GM18511 (cell line): ENCODE measurements around the gene HYAL3.

ENCODE experiments used
- ATAC-seq: cut with Tn5 transposase; IDR thresholded peaks from one replicate; pipeline ENCODE4 v1.9.1; 2021; ENCODE audit warnings: mild to moderate bottlenecking, moderate library complexity; ENCODE audit not compliant: unreplicated experiment

Gene HYAL3

GRCh38 chr3:50298836-50299637 lies at the start of gene HYAL3, which contains the start of gene NAA80:
TSS of gene HYAL3 (minus strand) at chr3:50299405. CDS start at chr3:50295602, 3,803 bp downstream.
TSS of gene NAA80 (minus strand) at chr3:50299405. CDS start at chr3:50297463, 1,942 bp downstream.
- ATAC-seq = peak; percentile 84

- ATAC-seq = no peak
These were observed 48.1 kb upstream of the HYAL3 start for GRCh38 chr3:50347187-50347813.

GRCh38 chr3:50345586-50346234 lies 46.5 kb upstream of the HYAL3 start, which contains the start of gene ZMYND10:
TSS of gene ZMYND10 (minus strand) at chr3:50345732. CDS start at chr3:50345579, 153 bp downstream.
- ATAC-seq = no peak

- no peak for ATAC-seq
These were observed 45.8 kb upstream of the HYAL3 start for GRCh38 chr3:50345008-50345407.

GRCh38 chr3:50342813-50343633 lies 43.8 kb upstream of the HYAL3 start:
- no peak for ATAC-seq

GRCh38 chr3:50341996-50342650 lies 42.9 kb upstream of the HYAL3 start:
- no peak for ATAC-seq

- no peak for ATAC-seq
These were observed 42.3 kb upstream of the HYAL3 start for GRCh38 chr3:50341537-50341936.

GRCh38 chr3:50340448-50341329 lies 41.5 kb upstream of the HYAL3 start, which contains the start of gene RASSF1:
TSS of gene RASSF1 (minus strand) at chr3:50340836. CDS start at chr3:50340805, 31 bp downstream.
- ATAC-seq = no peak

- ATAC-seq = no peak
These were observed 40.9 kb upstream of the HYAL3 start for GRCh38 chr3:50340147-50340447.

- ATAC-seq = no peak
These were observed 40.4 kb upstream of the HYAL3 start for GRCh38 chr3:50339485-50340146.

GRCh38 chr3:50338965-50339364 lies 39.8 kb upstream of the HYAL3 start:
- no peak for ATAC-seq

GRCh38 chr3:50337175-50337861 lies 38.1 kb upstream of the HYAL3 start:
- peak; percentile 79 for ATAC-seq

GRCh38 chr3:50336452-50337174 lies 37.4 kb upstream of the HYAL3 start:
- peak; percentile 35 for ATAC-seq

- no peak for ATAC-seq
These were observed 35.3 kb upstream of the HYAL3 start for GRCh38 chr3:50334339-50335075.

GRCh38 chr3:50333744-50334328 lies 34.6 kb upstream of the HYAL3 start:
- ATAC-seq = no peak

- no peak for ATAC-seq
These were observed 32.2 kb upstream of the HYAL3 start for GRCh38 chr3:50331364-50331907.
